Central memory CD8-positive, alpha-beta T cell (primary cell): Measurements from ENCODE around the gene CDC45.

Experiments used
- ATAC-seq: fragments of 150-1000 bp; cut with Tn5 transposase; replicated peaks from 2 replicates; pipeline ENCODE4 v1.10.0; 2022; ENCODE audit warnings: mild to moderate bottlenecking, moderate FRiP score, moderate number of reproducible peaks; ENCODE audit not compliant: poor library complexity, severe bottlenecking; ENCODE audit errors: extremely low read depth
- DNase-seq, 2 donors: peaks; one replicate each; pipeline ENCODE4 v3.0.0; 2021; ENCODE audit warnings: low spot score in 2 of 2
- H3K27ac Mint-ChIP-seq: one replicate; pipeline ENCODE4 v1.8.0; 2022; ENCODE audit warnings: low read depth, mild to moderate bottlenecking, moderate library complexity, mixed read lengths
- H3K27me3 Mint-ChIP-seq: one replicate; pipeline ENCODE4 v1.8.0; 2022; ENCODE audit warnings: mixed read lengths
- H3K36me3 Mint-ChIP-seq: one replicate; pipeline ENCODE4 v1.8.0; 2022; ENCODE audit warnings: mild to moderate bottlenecking, moderate library complexity, mixed read lengths; ENCODE audit not compliant: insufficient read depth
- H3K4me1 Mint-ChIP-seq: one replicate; pipeline ENCODE4 v1.8.0; 2022; ENCODE audit warnings: mixed read lengths
- H3K4me3 Mint-ChIP-seq: one replicate; pipeline ENCODE4 v1.8.0; 2022; ENCODE audit warnings: mild to moderate bottlenecking, moderate library complexity, mixed read lengths
- H3K9me3 Mint-ChIP-seq: one replicate; pipeline ENCODE4 v1.8.0; 2022; ENCODE audit warnings: mixed read lengths

The CDC45 gene

DNA sequence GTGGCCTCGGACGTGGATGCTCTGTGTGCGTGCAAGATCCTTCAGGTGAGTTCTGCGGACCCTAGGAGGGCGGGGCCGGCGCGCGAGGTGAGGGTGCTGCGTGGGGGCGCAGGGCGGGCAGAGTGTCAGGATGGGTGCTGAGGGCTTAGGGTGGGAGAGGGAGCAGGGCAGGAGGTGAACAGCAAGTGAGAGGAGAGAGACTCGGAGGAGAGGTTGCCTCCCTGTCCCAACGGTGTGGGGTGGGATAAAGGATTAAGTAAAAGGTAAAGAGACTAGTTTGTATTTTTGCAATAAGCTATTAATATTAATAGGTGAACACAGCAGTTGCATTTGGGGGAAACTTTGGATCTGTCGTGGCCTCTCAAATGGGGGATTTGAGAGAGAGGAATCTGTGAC lies 451 bp downstream of the CDC45 start:
- Mint-ChIP-seq H3K36me3 (peaks cover 7% of the 10 kb centered on the region), H3K27me3 (no peaks in the 10 kb centered on the region), H3K4me3 (peak overlapping the region; percentile 93), H3K27ac (peak overlapping the region; percentile 98), H3K4me1 (peaks cover 42% of the 10 kb centered on the region), H3K9me3 (no peaks in the 10 kb centered on the region)
- no peak for ATAC-seq
- DNase-seq: no peak

DNA sequence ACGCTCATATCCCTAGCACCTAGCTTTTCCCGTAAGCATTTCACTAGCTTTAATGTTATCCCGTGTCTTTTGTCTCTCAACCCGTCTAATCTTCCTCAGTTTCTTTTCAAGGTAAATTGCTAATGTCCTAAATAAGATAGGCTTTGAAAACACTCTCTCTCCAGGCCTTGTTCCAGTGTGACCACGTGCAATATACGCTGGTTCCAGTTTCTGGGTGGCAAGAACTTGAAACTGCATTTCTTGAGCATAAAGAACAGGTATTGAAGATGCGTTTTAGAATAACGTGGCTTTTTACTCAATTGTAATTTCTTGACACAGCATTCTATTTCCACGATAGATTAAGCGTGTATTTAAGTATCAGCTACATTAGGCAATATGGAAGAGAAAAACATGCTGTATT lies 1.1 kb downstream of the CDC45 start:
- ATAC-seq (no peak), DNase-seq (no peak)
- Mint-ChIP-seq H3K27me3 (no peaks in the 10 kb centered on the region), H3K27ac (no peak overlapping the region), H3K4me3 (peak overlapping the region; percentile 93), H3K9me3 (no peaks in the 10 kb centered on the region), H3K4me1 (peaks cover 35% of the 10 kb centered on the region), H3K36me3 (peaks cover 8% of the 10 kb centered on the region)

DNA sequence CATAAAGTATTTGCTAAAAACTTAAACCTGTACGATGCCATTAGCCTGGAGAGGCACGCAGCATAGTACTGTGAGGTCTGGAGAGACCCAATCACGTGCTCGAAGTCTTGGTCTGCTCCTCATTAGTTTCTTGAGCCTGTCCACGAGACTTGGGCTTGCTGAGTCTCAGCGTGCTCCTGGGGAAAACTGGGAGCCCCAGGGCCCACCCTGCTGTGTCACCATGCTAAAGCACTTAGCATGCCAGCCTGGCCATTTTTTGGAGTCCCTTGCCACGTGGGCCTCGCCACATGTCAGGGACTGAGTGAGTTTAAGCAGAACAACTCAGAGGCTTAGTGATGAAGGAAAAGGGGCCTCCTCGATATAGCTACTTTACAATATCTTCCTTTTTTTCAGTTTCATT lies 2.6 kb downstream of the CDC45 start:
- H3K27me3 Mint-ChIP-seq: no peaks in the 10 kb centered on the region
- H3K4me1 Mint-ChIP-seq: peaks cover 27% of the 10 kb centered on the region
- no peaks in the 10 kb centered on the region for H3K9me3 Mint-ChIP-seq
- no peak overlapping the region for H3K4me3 Mint-ChIP-seq
- no peak overlapping the region for H3K27ac Mint-ChIP-seq
- peaks cover 9% of the 10 kb centered on the region for H3K36me3 Mint-ChIP-seq
- ATAC-seq (no peak), DNase-seq (no peak)

DNA sequence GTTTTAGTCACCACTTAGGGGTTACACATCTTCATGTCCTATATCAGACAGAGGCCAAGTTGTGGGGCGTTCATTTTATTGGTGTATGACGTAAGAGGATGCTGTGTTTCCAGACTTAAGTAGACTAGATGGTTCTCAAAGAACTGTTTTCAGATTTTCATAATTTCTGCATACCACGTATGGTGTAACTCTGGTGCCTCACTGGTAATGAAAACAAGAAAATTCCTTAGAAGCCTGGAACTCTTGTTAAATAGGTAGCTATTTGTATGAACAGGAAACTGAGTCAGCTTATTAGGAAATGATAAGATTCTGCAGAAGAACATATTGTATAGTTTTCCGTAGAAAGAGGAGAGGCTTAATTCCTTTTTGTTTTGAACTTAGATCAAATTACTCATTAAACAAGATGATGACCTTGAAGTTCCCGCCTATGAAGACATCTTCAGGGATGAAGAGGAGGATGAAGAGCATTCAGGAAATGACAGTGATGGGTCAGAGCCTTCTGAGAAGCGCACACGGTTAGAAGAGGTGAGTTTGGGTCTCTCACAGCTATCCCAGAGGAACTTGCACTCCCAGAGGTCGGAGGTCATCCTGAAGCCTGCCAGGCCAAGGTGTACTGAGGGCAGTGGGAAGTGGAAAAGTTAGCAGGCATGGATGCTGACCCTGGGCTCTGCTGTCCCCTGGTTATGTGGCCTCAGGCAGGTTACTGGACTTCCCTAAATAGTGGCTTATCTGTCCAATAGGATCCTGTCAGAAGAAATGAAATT lies 3.9 kb downstream of the CDC45 start:
- ATAC-seq: no peak
- H3K4me3 Mint-ChIP-seq: no peak overlapping the region
- H3K27me3 Mint-ChIP-seq: no peaks in the 10 kb centered on the region
- H3K36me3 Mint-ChIP-seq: peaks cover 9% of the 10 kb centered on the region
- H3K4me1 Mint-ChIP-seq: peaks cover 16% of the 10 kb centered on the region
- no peak for DNase-seq
- no peaks in the 10 kb centered on the region for H3K9me3 Mint-ChIP-seq
- H3K27ac Mint-ChIP-seq: no peak overlapping the region

DNA sequence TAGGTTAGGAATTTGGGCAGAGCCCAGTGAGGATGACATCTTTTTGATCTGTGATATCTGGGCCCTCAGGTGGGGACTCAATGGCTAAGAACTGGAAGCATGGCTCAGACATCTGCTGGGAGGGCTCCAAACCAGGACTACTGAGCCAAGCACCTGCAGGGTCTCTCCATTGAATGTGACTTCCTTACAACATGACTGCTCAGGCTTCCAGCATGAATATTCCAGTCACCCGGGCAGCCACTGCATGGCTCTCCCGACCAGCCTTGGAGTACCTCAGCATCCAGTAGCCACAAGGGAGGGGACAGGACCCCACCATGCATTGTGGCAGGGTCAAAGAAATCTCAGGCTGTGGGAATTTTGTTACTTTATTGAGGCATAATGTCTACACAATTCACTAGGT lies 8.6 kb downstream of the CDC45 start:
- no peak for ATAC-seq
- Mint-ChIP-seq H3K36me3 (peaks cover 5% of the 10 kb centered on the region), H3K27me3 (no peaks in the 10 kb centered on the region), H3K27ac (no peak overlapping the region), H3K9me3 (no peaks in the 10 kb centered on the region), H3K4me1 (no peaks in the 10 kb centered on the region), H3K4me3 (no peak overlapping the region)
- DNase-seq: no peak

DNA sequence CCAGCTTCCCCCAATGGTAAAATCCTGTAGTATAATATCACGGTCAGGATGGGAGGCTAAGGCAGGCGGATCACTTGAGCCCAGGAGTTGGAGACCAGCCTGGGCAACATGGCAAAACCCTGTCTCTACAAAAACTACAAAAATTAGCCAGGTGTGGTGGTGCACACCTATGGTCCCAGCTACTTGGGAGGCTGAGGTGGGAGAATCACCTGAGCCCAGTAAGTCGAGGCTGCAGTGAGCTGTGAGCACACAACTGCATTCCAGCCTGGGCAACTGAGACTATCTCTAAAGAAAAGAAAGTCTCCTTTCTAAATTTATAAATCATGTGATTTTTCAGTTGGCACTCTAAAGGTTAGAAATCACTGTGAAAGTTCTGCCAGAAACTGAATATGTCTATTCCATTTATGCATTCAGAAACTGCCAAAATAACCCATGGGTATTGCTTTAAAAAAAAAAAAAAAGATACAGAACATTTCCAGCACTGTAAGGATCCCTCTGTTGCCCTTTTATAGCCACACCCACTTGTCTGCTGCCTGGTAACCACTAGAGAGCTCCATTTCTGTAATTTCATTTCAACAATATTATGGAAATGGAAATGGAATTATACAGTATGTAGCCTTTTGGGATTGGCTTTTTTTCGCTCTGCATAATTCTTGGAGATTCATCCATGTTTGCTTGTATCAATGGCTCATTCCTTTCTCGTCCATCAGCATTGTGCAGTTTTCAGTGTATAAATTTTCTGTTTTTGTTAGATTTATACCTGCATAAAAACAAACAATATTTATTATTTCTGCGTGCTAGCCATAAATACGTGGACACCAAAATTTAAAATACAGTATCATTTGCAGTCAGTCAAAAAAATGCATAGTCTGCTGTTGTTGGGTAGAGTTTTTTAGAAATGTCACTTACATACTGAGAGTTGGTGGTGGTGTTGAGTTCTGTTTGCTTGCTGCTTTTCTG lies 9.4 kb downstream of the CDC45 start:
- ATAC-seq (no peak), DNase-seq (no peak)
- H3K27ac Mint-ChIP-seq: no peak overlapping the region

DNA sequence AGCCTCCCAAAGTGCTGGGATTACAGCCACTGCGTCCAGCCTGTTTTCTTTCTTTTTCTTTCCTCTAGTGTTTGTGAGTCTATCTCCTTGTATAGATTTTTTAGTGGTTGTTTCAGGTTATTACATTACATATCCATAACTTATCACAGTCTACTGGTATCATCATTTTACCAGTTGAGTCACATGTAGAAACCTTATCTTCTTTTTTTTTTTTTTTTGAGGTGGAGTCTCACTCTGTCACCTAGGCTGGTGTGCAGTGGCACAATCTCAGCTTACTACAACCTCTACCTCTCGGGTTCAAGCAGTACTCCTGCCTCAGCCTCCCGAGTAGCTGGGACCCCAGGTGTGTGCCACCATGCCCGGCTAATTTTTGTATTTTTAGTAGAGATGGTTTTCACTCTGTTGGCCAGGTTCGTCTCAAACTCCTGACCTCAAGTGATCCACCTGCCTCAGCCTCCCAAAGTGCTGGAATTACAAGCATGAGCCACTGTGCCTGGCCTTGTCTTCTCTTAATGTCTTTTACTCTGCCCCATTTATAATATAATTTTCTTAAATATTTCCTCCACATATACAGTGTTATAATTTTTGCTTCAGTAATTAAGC lies 11.0 kb downstream of the CDC45 start:
- Mint-ChIP-seq H3K9me3 (no peaks in the 10 kb centered on the region), H3K27ac (no peak overlapping the region), H3K4me3 (no peak overlapping the region), H3K4me1 (no peaks in the 10 kb centered on the region), H3K36me3 (peaks cover 1% of the 10 kb centered on the region), H3K27me3 (no peaks in the 10 kb centered on the region)
- ATAC-seq (no peak), DNase-seq (no peak)

More for the DNA sequence above, 9.4 kb downstream of the CDC45 start:
- Mint-ChIP-seq H3K9me3 (no peaks in the 10 kb centered on the region), H3K4me3 (no peak overlapping the region), H3K4me1 (no peaks in the 10 kb centered on the region), H3K27me3 (no peaks in the 10 kb centered on the region), H3K36me3 (peaks cover 3% of the 10 kb centered on the region)

DNA sequence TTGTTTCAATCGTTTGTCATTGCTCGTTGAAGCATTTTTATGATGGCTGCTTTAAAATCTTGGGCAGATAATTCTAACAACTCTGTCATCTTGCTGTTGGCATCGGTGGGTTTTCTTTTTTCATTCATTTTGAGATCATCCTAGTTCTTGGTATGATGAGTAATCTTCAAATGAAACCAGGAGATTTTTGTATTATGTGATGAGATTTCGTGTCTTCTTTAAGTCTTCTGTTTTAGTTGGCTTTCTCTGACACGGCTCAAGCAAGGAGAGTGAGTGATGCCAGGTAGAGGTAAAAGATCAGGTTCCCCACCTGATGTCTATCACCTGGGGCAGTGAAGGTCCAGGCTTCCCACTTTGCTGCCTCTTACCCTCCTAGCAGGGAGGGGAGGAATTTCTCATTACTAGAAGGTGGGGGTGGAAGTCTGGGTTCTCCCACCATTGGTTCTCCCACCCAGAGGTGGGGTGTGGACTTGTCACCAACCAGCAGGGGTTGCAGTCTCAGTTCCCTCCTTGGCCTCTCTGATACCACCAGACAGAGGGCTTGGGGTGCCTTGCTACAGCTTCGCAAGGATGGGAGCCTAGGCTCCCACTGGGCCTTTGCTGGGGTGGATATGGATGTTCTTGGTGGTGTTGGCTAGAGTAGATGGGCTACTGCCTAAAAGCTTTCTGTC lies 12.9 kb downstream of the CDC45 start:
- Mint-ChIP-seq H3K4me1 (no peaks in the 10 kb centered on the region), H3K4me3 (no peak overlapping the region), H3K9me3 (no peaks in the 10 kb centered on the region), H3K27me3 (no peaks in the 10 kb centered on the region), H3K36me3 (no peaks in the 10 kb centered on the region), H3K27ac (peak overlapping the region; percentile 13)
- DNase-seq (no peak), ATAC-seq (no peak)

DNA sequence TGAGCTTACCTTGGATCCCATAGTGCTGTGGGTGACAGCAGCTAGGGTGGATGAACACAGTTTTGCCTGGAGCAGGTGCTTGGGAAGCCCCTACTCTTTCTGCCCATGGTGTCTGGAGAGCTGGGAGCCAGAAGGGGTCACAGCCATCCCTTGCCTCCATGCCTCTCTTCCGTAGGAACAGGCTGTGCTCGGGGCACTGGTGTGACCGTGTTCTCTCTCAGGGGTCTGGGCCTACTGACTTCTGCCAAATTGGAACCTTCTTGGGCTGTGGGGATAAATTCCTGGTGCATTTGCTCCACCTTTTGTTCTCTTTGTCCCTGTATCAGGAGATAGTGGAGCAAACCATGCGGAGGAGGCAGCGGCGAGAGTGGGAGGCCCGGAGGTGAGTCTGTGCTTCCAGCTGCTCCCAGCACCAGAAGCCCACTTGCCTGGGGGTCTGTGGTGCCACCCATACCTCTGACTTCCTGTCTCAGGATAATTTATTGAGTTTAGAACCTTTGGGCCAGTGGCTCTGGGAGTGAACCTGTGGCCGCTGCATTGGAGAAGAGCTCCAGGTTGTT lies 14.4 kb downstream of the CDC45 start:
- H3K4me1 Mint-ChIP-seq: no peaks in the 10 kb centered on the region
- ATAC-seq: no peak
- no peak overlapping the region for H3K27ac Mint-ChIP-seq
- no peaks in the 10 kb centered on the region for H3K36me3 Mint-ChIP-seq
- H3K4me3 Mint-ChIP-seq: no peak overlapping the region
- DNase-seq: no peak
- no peaks in the 10 kb centered on the region for H3K9me3 Mint-ChIP-seq
- H3K27me3 Mint-ChIP-seq: no peaks in the 10 kb centered on the region

DNA sequence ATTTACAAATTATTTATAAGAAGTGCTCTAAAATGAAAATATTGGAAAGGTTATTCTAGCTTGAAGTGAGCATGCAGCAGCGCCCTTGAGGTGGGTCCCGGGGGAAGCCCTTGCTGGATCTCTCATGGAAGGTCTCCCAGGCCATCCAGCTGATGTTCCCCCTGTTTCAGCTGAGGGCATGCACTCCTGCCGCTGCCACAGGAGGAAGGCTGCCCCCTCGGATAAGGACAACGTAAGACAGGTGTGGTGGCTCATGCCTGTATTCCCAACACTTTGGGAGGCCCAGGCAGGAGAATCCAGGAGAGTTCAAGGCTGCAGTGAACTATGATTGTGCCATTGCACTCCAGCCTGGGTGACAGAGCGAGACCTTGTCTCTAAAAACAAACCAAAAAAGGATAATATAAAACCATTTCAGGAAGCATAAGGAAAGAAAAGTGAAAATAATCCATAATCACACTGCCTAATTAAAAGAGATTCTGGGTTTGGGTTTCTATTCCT lies 15.0 kb downstream of the CDC45 start:
- Mint-ChIP-seq H3K27ac (no peak overlapping the region), H3K36me3 (peaks cover 2% of the 10 kb centered on the region), H3K4me1 (no peaks in the 10 kb centered on the region), H3K27me3 (no peaks in the 10 kb centered on the region), H3K9me3 (no peaks in the 10 kb centered on the region), H3K4me3 (no peak overlapping the region)
- DNase-seq (no peak), ATAC-seq (no peak)

DNA sequence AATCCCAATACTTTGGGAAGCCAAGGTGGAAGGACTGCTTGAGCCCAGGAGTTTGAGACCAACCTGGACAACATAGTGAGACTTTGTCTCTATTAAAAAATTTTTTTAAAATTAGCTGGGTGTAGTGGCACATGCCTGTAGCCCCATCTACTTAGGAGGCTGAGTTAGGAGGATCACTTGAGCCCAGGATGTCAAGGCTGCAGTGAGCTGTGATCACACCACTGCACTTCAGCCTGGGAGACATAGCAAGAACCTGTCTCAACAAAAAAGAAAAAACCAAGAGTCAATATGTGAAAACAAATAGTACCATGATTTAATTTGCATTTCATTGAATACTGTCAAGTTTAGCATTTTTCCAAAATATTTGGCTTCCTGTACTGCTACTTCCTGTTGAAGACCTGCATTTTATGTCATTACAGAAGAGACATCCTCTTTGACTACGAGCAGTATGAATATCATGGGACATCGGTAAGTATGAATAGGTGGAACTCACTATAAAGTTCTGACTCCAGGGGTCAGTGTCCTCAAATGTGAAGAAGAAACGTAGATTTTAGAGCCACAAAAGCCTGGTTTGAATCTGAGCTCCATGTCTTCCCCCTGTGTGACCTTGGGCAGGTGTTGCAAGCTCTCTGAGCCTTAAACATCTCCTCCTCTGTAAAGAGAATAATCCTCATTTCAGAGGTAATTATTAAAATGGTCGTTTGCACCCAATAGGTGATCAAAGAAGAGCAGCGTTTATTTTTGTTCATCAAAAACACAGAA lies 16.0 kb downstream of the CDC45 start:
- Mint-ChIP-seq H3K27me3 (no peaks in the 10 kb centered on the region), H3K4me3 (no peak overlapping the region), H3K4me1 (no peaks in the 10 kb centered on the region), H3K9me3 (no peaks in the 10 kb centered on the region), H3K27ac (no peak overlapping the region), H3K36me3 (peaks cover 5% of the 10 kb centered on the region)
- no peak for ATAC-seq
- no peak for DNase-seq
